Measurements from ENCODE around the gene CBLB. TPM values are rescaled to one million over a fixed set of nuclear protein-coding genes. Genes with fewer than 3 reads are reported as not detected.

CBLB gene
- total and polyA plus RNA-seq, 2 donors (not counting 1 experiment from before 2014, with no cell fraction given) = 26.9 to 28.5 TPM

GRCh38 chr3:105787453-105787852 is 81.4 kb downstream of the CBLB start:
- no peak for TF ChIP-seq CTCF (conservative IDR thresholded peaks at IDR 0.05 in 1 of 2, IDR thresholded peaks at IDR 0.05 in 1 of 2; ENCODE audit: low read depth in 1 of 2, low read length in 2 of 2)
- no peak for TF ChIP-seq EZH2 (IDR thresholded peaks at IDR 0.05; ENCODE audit: low read length, missing control alignments)
- H3K79me2 ChIP-seq (ENCODE audit: control insufficient read depth, insufficient read depth, low read length) = peaks cover 4% of the 10 kb centered on the region
- H4K20me1 ChIP-seq (ENCODE audit: control insufficient read depth, extremely low read depth, insufficient read depth, low read length) = no peaks in the 10 kb centered on the region

GRCh38 chr3:105786990-105787389 is 81.8 kb downstream of the CBLB start:
- Histone ChIP-seq H2AFZ (ENCODE audit: low read length) (no peak overlapping the region), H3K9ac (ENCODE audit: insufficient read depth, low read length) (no peak overlapping the region), H3K36me3 (ENCODE audit: control insufficient read depth, insufficient read depth, low read length) (no peaks in the 10 kb centered on the region), H3K4me1 (ENCODE audit: control insufficient read depth, extremely low read depth, insufficient read depth, low read length) (peaks cover 8% of the 10 kb centered on the region), H3K27ac (ENCODE audit: insufficient read depth, low read length) (no peak overlapping the region), H3K4me3 (replicated peaks in 1 of 4; ENCODE audit: control extremely low read depth in 1 of 4, insufficient read depth in 1 of 4, low read depth in 3 of 4, low read length in 4 of 4) (no peak overlapping the region), H3K79me2 (ENCODE audit: control insufficient read depth, insufficient read depth, low read length) (peaks cover 4% of the 10 kb centered on the region), H4K20me1 (ENCODE audit: control insufficient read depth, extremely low read depth, insufficient read depth, low read length) (no peaks in the 10 kb centered on the region), H3K4me2 (ENCODE audit: extremely low read depth, insufficient read depth, low read length) (no peak overlapping the region), H3K9me3 (ENCODE audit: control insufficient read depth, insufficient read depth, low read depth, low read length) (no peaks in the 10 kb centered on the region), H3K27me3 (ENCODE audit: control insufficient read depth, insufficient read depth, low read length) (no peaks in the 10 kb centered on the region)
- DNase-seq (ENCODE audit: low read depth in 2 of 2) = no peak
- TF ChIP-seq EZH2 (IDR thresholded peaks at IDR 0.05; ENCODE audit: low read length, missing control alignments) (no peak), CTCF (conservative IDR thresholded peaks at IDR 0.05 in 1 of 2, IDR thresholded peaks at IDR 0.05 in 1 of 2; ENCODE audit: low read depth in 1 of 2, low read length in 2 of 2) (no peak)

More at GRCh38 chr3:105787453-105787852, 81.4 kb downstream of the CBLB start:
- H3K36me3 ChIP-seq (ENCODE audit: control insufficient read depth, insufficient read depth, low read length) = no peaks in the 10 kb centered on the region
- no peak overlapping the region for H2AFZ ChIP-seq (ENCODE audit: low read length)
- no peak overlapping the region for H3K9ac ChIP-seq (ENCODE audit: insufficient read depth, low read length)
- no peak for DNase-seq (ENCODE audit: low read depth in 2 of 2)
- no peak overlapping the region for H3K4me2 ChIP-seq (ENCODE audit: extremely low read depth, insufficient read depth, low read length)
- no peak overlapping the region for H3K27ac ChIP-seq (ENCODE audit: insufficient read depth, low read length)
- H3K4me1 ChIP-seq (ENCODE audit: control insufficient read depth, extremely low read depth, insufficient read depth, low read length) = peaks cover 11% of the 10 kb centered on the region
- no peaks in the 10 kb centered on the region for H3K27me3 ChIP-seq (ENCODE audit: control insufficient read depth, insufficient read depth, low read length)
- no peak overlapping the region for H3K4me3 ChIP-seq (replicated peaks in 1 of 4; ENCODE audit: control extremely low read depth in 1 of 4, insufficient read depth in 1 of 4, low read depth in 3 of 4, low read length in 4 of 4)
- no peaks in the 10 kb centered on the region for H3K9me3 ChIP-seq (ENCODE audit: control insufficient read depth, insufficient read depth, low read depth, low read length)

- no peak overlapping the region for H3K27ac ChIP-seq (ENCODE audit: insufficient read depth, low read length)
- H3K79me2 ChIP-seq (ENCODE audit: control insufficient read depth, insufficient read depth, low read length) = peaks cover 4% of the 10 kb centered on the region
Observed at GRCh38 chr3:105786241-105786640, 82.6 kb downstream of the CBLB start.

More at GRCh38 chr3:105786241-105786640, 82.6 kb downstream of the CBLB start:
- no peak overlapping the region for H3K9ac ChIP-seq (ENCODE audit: insufficient read depth, low read length)
- H3K9me3 ChIP-seq (ENCODE audit: control insufficient read depth, insufficient read depth, low read depth, low read length) = no peaks in the 10 kb centered on the region
- TF ChIP-seq EZH2 (IDR thresholded peaks at IDR 0.05; ENCODE audit: low read length, missing control alignments) (no peak), CTCF (conservative IDR thresholded peaks at IDR 0.05 in 1 of 2, IDR thresholded peaks at IDR 0.05 in 1 of 2; ENCODE audit: low read depth in 1 of 2, low read length in 2 of 2) (no peak)
- no peak overlapping the region for H2AFZ ChIP-seq (ENCODE audit: low read length)
- peaks cover 4% of the 10 kb centered on the region for H3K4me1 ChIP-seq (ENCODE audit: control insufficient read depth, extremely low read depth, insufficient read depth, low read length)
- no peaks in the 10 kb centered on the region for H4K20me1 ChIP-seq (ENCODE audit: control insufficient read depth, extremely low read depth, insufficient read depth, low read length)
- no peaks in the 10 kb centered on the region for H3K27me3 ChIP-seq (ENCODE audit: control insufficient read depth, insufficient read depth, low read length)
- no peak overlapping the region for H3K4me2 ChIP-seq (ENCODE audit: extremely low read depth, insufficient read depth, low read length)
- DNase-seq (ENCODE audit: low read depth in 2 of 2) = no peak
- H3K36me3 ChIP-seq (ENCODE audit: control insufficient read depth, insufficient read depth, low read length) = no peaks in the 10 kb centered on the region
- H3K4me3 ChIP-seq (replicated peaks in 1 of 4; ENCODE audit: control extremely low read depth in 1 of 4, insufficient read depth in 1 of 4, low read depth in 3 of 4, low read length in 4 of 4) = no peak overlapping the region
